GM23338 (cell line): ENCODE data around the gene PARD3. TPM values are rescaled to one million over a fixed set of nuclear protein-coding genes. Genes with fewer than 3 reads are reported as not detected.

Experiments
- ATAC-seq: fragments of 200-7000 bp; cut with Tn5 transposase; 3 replicates; pipeline ENCODE4 v1.9.1; 2020
- DNase-seq: peaks from one replicate; pipeline ENCODE4 v3.0.0-alpha.2; 2015; ENCODE audit warnings: low spot score
- H2AFZ ChIP-seq: fragments of 200-600 bp; sonication (generic); 2 replicates; pipeline ENCODE4 v1.8.0; 2016; ENCODE audit warnings: antibody characterized with exemption, mild to moderate bottlenecking, moderate library complexity
- H3F3A ChIP-seq: fragments of 200-600 bp; sonication (generic); replicated peaks from 2 replicates; pipeline ENCODE4 v1.8.0; 2017; ENCODE audit warnings: antibody characterized with exemption, mixed run types, low read depth
- H3K27ac ChIP-seq: fragments of 200-600 bp; sonication (generic); 2 replicates; pipeline ENCODE4 v1.6.1; 2016; ENCODE audit warnings: low read depth
- H3K27me3 ChIP-seq: fragments of 200-600 bp; sonication (generic); 2 replicates; pipeline ENCODE4 v1.8.0; 2016; ENCODE audit warnings: mild to moderate bottlenecking, mixed run types, moderate library complexity; ENCODE audit not compliant: insufficient read depth
- H3K36me3 ChIP-seq: fragments of 200-600 bp; sonication (generic); 2 replicates; pipeline ENCODE4 v1.8.0; 2016; ENCODE audit warnings: mild to moderate bottlenecking; ENCODE audit not compliant: insufficient read depth
- H3K4me1 ChIP-seq: fragments of 200-600 bp; sonication (generic); 2 replicates; pipeline ENCODE4 v1.8.0; 2016; ENCODE audit warnings: mild to moderate bottlenecking, moderate library complexity; ENCODE audit not compliant: insufficient read depth
- H3K4me2 ChIP-seq: fragments of 200-600 bp; sonication (generic); 2 replicates; pipeline ENCODE4 v1.7.1; 2017; ENCODE audit warnings: mixed run types
- H3K4me3 ChIP-seq: fragments of 200-600 bp; sonication (generic); 2 replicates; pipeline ENCODE4 v1.6.1; 2016; ENCODE audit warnings: mixed run types
- H3K79me2 ChIP-seq: fragments of 200-600 bp; sonication (generic); replicated peaks from 2 replicates; pipeline ENCODE4 v1.8.0; 2017; ENCODE audit warnings: mild to moderate bottlenecking; ENCODE audit not compliant: insufficient read depth
- H3K9me2 ChIP-seq: fragments of 200-600 bp; sonication (generic); 2 replicates; pipeline ENCODE4 v1.8.0; 2017; ENCODE audit not compliant: insufficient read depth
- H4K20me1 ChIP-seq: fragments of 200-600 bp; sonication (generic); replicated peaks from 2 replicates; pipeline ENCODE4 v1.8.0; 2017; ENCODE audit warnings: mild to moderate bottlenecking; ENCODE audit not compliant: insufficient read depth
- H3K27ac Mint-ChIP-seq: 2 replicates; pipeline ENCODE4 v1.8.0; 2020; ENCODE audit warnings: inconsistent platforms, mild to moderate bottlenecking, moderate library complexity, mixed read lengths
- H3K27me3 Mint-ChIP-seq: 3 replicates; pipeline ENCODE4 v1.8.0; 2022; ENCODE audit warnings: low read depth, mild to moderate bottlenecking, moderate library complexity, mixed read lengths, inconsistent platforms; ENCODE audit not compliant: insufficient read depth, poor library complexity
- H3K36me3 Mint-ChIP-seq: 3 replicates; pipeline ENCODE4 v1.8.0; 2021; ENCODE audit warnings: low read depth, mild to moderate bottlenecking, inconsistent platforms, moderate library complexity, mixed read lengths
- H3K4me1 Mint-ChIP-seq: 3 replicates; pipeline ENCODE4 v1.8.0; 2020; ENCODE audit warnings: mild to moderate bottlenecking, inconsistent platforms, mixed read lengths
- H3K4me3 Mint-ChIP-seq: 3 replicates; pipeline ENCODE4 v1.8.0; 2021; ENCODE audit warnings: moderate library complexity, mild to moderate bottlenecking, inconsistent platforms, mixed read lengths
- H3K9me3 Mint-ChIP-seq: 3 replicates; pipeline ENCODE4 v1.8.0; 2020; ENCODE audit warnings: moderate library complexity, mild to moderate bottlenecking, inconsistent platforms, mixed read lengths
- CREB1 ChIP-seq: fragments of 250-450 bp; sonication (Bioruptor Pico); IDR thresholded peaks from 2 replicates; pipeline ENCODE4 v1.5.0; 2020; ENCODE audit warnings: low read depth, mild to moderate bottlenecking, moderate library complexity
- EZH2 ChIP-seq: fragments of 200-600 bp; sonication (generic); IDR thresholded peaks from one replicate; pipeline ENCODE4 v1.8.0; 2017; ENCODE audit warnings: antibody characterized with exemption, mild to moderate bottlenecking, low read depth; ENCODE audit not compliant: unreplicated experiment
- JUNB ChIP-seq: IDR thresholded peaks from one replicate; pipeline ENCODE4 v1.6.1; 2016; ENCODE audit warnings: antibody characterized with exemption; ENCODE audit not compliant: unreplicated experiment
- NANOG ChIP-seq: IDR thresholded peaks from 2 replicates; pipeline ENCODE4 v1.6.1; 2016; ENCODE audit warnings: antibody characterized with exemption, borderline replicate concordance
- STAT1 ChIP-seq: IDR thresholded peaks from one replicate; pipeline ENCODE4 v1.6.1; 2016; ENCODE audit warnings: antibody characterized with exemption; ENCODE audit not compliant: unreplicated experiment
- ZNF114 ChIP-seq: fragments of 250-450 bp; sonication (Bioruptor Pico); IDR thresholded peaks from 2 replicates; pipeline ENCODE4 v1.5.0; 2020; ENCODE audit warnings: mild to moderate bottlenecking, moderate library complexity
- polyA plus RNA-seq: library from polyadenylated mRNA; unstranded; fragments of >200 nt; fragmentation: Nextera tagmentation; extraction: Ambion mirVana; gene quantifications from 2 replicates; pipeline ENCODE4 v1.2.1, GENCODE V29; 2016
- total RNA-seq: library from RNA; depleted of rRNA; stranded (reverse); fragments of >200 nt; shearing (Covaris generic); gene quantifications from 2 replicates; pipeline ENCODE4 v1.2.3, GENCODE V29; 2014
- TF ChIP-seq, protein P1 (sequence below), 2 experiments: fragments of 200-600 bp in 1 of 2; sonication (generic) in 1 of 2; conservative IDR thresholded peaks; 2 replicates each; pipeline versions ENCODE4 v1.5.1 to v1.6.1; 2016 to 2017; ENCODE audit warnings: antibody characterized with exemption in 2 of 2, low read depth in 2 of 2, mild to moderate bottlenecking in 2 of 2, moderate library complexity in 1 of 2
- TF ChIP-seq, protein P2 (sequence below): IDR thresholded peaks from one replicate; pipeline ENCODE4 v1.6.1; 2018; ENCODE audit warnings: antibody characterized with exemption; ENCODE audit not compliant: unreplicated experiment
- TF ChIP-seq, protein P3 (sequence below): IDR thresholded peaks from 2 replicates; pipeline ENCODE4 v1.6.1; 2016; ENCODE audit warnings: antibody characterized with exemption
- TF ChIP-seq, protein P4 (sequence below): fragments of 250-450 bp; sonication (Bioruptor Pico); IDR thresholded peaks from 2 replicates; pipeline ENCODE4 v1.5.0; 2020; ENCODE audit warnings: mild to moderate bottlenecking, moderate library complexity

The PARD3 gene
- total and polyA plus RNA-seq, 2 experiments from 2014 or later = 30.2 to 51.4 TPM

DNA sequence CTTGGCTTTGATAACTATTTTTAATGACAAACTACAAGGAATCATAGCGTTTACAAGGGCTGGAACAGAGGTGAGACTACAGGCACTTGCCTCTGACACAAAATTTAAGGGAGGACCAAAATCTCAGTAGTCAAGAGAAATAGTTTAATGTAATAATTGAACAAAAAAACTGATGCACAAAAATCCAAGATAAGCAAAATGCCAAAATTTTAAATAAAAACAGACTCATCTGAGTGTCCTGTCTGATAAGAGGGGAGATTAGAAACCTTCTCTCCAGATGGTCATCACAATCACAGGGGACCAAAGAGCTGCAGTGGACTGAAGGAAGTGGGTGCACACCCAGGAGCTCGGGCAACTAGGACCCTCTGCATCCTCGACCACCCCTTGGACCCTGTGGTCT is 70.5 kb downstream of the PARD3 start:
- no peaks in the 10 kb centered on the region for H3K9me2 ChIP-seq
- Mint-ChIP-seq H3K27ac (no peak overlapping the region), H3K4me3 (no peak overlapping the region), H3K36me3 (no peaks in the 10 kb centered on the region), H3K27me3 (peaks cover 6% of the 10 kb centered on the region), H3K4me1 (peaks cover 40% of the 10 kb centered on the region), H3K9me3 (no peaks in the 10 kb centered on the region; the same call in 2 of the 3 replicates)
- H2AFZ ChIP-seq = no peak overlapping the region
- no peak for TF ChIP-seq EZH2
- TF ChIP-seq JUNB = no peak
- no peak for TF ChIP-seq ZNF114 (CRISPR knock-in tag)
- TF ChIP-seq, protein P1, sequence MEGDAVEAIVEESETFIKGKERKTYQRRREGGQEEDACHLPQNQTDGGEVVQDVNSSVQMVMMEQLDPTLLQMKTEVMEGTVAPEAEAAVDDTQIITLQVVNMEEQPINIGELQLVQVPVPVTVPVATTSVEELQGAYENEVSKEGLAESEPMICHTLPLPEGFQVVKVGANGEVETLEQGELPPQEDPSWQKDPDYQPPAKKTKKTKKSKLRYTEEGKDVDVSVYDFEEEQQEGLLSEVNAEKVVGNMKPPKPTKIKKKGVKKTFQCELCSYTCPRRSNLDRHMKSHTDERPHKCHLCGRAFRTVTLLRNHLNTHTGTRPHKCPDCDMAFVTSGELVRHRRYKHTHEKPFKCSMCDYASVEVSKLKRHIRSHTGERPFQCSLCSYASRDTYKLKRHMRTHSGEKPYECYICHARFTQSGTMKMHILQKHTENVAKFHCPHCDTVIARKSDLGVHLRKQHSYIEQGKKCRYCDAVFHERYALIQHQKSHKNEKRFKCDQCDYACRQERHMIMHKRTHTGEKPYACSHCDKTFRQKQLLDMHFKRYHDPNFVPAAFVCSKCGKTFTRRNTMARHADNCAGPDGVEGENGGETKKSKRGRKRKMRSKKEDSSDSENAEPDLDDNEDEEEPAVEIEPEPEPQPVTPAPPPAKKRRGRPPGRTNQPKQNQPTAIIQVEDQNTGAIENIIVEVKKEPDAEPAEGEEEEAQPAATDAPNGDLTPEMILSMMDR (conservative IDR thresholded peaks at IDR 0.05; ENCODE audit: low read depth in 2 of 2) = no peak
- no peak for DNase-seq
- H3K36me3 ChIP-seq = no peaks in the 10 kb centered on the region
- H3K79me2 ChIP-seq = peaks cover 93% of the 10 kb centered on the region
- no peak overlapping the region for H3K27ac ChIP-seq
- no peak overlapping the region for H3K4me3 ChIP-seq
- ATAC-seq = no peak
- H3K4me1 ChIP-seq = peaks cover 15% of the 10 kb centered on the region
- H3K4me2 ChIP-seq = no peak overlapping the region
- no peaks in the 10 kb centered on the region for H3K27me3 ChIP-seq
- H4K20me1 ChIP-seq = peaks cover 16% of the 10 kb centered on the region
- no peaks in the 10 kb centered on the region for H3F3A ChIP-seq

DNA sequence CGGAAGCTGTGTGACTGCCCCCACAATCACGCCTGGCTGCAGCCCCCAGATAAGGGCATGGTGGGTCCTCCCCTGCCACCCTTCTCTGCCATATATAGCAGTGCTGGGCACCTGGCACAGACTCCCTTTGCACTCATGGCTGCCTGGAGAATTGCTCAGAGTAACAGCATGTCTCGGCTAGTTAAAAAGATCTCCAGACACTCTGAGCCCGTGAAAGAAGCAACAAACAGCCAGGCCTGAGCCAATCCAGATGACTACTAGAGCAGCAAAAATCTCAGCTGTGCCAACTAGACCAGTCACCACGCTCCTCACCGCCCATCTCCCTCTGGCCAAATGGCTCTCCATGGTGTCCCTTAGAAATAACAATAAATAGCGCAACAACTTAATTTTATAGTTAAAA is 71.3 kb downstream of the PARD3 start:
- Histone ChIP-seq H3K4me3 (no peak overlapping the region), H3K9me2 (no peaks in the 10 kb centered on the region), H3K4me1 (peaks cover 22% of the 10 kb centered on the region), H3K36me3 (no peaks in the 10 kb centered on the region), H3K27me3 (no peaks in the 10 kb centered on the region), H3F3A (no peaks in the 10 kb centered on the region), H3K4me2 (no peak overlapping the region), H3K79me2 (peaks cover 94% of the 10 kb centered on the region), H4K20me1 (peaks cover 16% of the 10 kb centered on the region), H3K27ac (no peak overlapping the region), H2AFZ (no peak overlapping the region)
- Mint-ChIP-seq H3K27me3 (peaks cover 6% of the 10 kb centered on the region), H3K4me1 (peaks cover 44% of the 10 kb centered on the region), H3K9me3 (no peaks in the 10 kb centered on the region; the same call in 2 of the 3 replicates), H3K36me3 (no peaks in the 10 kb centered on the region), H3K4me3 (no peak overlapping the region), H3K27ac (no peak overlapping the region)
- ATAC-seq = no peak
- no peak for DNase-seq
- TF ChIP-seq, protein P2, sequence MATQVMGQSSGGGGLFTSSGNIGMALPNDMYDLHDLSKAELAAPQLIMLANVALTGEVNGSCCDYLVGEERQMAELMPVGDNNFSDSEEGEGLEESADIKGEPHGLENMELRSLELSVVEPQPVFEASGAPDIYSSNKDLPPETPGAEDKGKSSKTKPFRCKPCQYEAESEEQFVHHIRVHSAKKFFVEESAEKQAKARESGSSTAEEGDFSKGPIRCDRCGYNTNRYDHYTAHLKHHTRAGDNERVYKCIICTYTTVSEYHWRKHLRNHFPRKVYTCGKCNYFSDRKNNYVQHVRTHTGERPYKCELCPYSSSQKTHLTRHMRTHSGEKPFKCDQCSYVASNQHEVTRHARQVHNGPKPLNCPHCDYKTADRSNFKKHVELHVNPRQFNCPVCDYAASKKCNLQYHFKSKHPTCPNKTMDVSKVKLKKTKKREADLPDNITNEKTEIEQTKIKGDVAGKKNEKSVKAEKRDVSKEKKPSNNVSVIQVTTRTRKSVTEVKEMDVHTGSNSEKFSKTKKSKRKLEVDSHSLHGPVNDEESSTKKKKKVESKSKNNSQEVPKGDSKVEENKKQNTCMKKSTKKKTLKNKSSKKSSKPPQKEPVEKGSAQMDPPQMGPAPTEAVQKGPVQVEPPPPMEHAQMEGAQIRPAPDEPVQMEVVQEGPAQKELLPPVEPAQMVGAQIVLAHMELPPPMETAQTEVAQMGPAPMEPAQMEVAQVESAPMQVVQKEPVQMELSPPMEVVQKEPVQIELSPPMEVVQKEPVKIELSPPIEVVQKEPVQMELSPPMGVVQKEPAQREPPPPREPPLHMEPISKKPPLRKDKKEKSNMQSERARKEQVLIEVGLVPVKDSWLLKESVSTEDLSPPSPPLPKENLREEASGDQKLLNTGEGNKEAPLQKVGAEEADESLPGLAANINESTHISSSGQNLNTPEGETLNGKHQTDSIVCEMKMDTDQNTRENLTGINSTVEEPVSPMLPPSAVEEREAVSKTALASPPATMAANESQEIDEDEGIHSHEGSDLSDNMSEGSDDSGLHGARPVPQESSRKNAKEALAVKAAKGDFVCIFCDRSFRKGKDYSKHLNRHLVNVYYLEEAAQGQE = no peak
- TF ChIP-seq, protein P3, sequence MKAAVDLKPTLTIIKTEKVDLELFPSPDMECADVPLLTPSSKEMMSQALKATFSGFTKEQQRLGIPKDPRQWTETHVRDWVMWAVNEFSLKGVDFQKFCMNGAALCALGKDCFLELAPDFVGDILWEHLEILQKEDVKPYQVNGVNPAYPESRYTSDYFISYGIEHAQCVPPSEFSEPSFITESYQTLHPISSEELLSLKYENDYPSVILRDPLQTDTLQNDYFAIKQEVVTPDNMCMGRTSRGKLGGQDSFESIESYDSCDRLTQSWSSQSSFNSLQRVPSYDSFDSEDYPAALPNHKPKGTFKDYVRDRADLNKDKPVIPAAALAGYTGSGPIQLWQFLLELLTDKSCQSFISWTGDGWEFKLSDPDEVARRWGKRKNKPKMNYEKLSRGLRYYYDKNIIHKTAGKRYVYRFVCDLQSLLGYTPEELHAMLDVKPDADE = no peak
- TF ChIP-seq NANOG (no peak), CREB1 (CRISPR knock-in tag) (no peak), STAT1 (no peak)
- TF ChIP-seq, protein P4, sequence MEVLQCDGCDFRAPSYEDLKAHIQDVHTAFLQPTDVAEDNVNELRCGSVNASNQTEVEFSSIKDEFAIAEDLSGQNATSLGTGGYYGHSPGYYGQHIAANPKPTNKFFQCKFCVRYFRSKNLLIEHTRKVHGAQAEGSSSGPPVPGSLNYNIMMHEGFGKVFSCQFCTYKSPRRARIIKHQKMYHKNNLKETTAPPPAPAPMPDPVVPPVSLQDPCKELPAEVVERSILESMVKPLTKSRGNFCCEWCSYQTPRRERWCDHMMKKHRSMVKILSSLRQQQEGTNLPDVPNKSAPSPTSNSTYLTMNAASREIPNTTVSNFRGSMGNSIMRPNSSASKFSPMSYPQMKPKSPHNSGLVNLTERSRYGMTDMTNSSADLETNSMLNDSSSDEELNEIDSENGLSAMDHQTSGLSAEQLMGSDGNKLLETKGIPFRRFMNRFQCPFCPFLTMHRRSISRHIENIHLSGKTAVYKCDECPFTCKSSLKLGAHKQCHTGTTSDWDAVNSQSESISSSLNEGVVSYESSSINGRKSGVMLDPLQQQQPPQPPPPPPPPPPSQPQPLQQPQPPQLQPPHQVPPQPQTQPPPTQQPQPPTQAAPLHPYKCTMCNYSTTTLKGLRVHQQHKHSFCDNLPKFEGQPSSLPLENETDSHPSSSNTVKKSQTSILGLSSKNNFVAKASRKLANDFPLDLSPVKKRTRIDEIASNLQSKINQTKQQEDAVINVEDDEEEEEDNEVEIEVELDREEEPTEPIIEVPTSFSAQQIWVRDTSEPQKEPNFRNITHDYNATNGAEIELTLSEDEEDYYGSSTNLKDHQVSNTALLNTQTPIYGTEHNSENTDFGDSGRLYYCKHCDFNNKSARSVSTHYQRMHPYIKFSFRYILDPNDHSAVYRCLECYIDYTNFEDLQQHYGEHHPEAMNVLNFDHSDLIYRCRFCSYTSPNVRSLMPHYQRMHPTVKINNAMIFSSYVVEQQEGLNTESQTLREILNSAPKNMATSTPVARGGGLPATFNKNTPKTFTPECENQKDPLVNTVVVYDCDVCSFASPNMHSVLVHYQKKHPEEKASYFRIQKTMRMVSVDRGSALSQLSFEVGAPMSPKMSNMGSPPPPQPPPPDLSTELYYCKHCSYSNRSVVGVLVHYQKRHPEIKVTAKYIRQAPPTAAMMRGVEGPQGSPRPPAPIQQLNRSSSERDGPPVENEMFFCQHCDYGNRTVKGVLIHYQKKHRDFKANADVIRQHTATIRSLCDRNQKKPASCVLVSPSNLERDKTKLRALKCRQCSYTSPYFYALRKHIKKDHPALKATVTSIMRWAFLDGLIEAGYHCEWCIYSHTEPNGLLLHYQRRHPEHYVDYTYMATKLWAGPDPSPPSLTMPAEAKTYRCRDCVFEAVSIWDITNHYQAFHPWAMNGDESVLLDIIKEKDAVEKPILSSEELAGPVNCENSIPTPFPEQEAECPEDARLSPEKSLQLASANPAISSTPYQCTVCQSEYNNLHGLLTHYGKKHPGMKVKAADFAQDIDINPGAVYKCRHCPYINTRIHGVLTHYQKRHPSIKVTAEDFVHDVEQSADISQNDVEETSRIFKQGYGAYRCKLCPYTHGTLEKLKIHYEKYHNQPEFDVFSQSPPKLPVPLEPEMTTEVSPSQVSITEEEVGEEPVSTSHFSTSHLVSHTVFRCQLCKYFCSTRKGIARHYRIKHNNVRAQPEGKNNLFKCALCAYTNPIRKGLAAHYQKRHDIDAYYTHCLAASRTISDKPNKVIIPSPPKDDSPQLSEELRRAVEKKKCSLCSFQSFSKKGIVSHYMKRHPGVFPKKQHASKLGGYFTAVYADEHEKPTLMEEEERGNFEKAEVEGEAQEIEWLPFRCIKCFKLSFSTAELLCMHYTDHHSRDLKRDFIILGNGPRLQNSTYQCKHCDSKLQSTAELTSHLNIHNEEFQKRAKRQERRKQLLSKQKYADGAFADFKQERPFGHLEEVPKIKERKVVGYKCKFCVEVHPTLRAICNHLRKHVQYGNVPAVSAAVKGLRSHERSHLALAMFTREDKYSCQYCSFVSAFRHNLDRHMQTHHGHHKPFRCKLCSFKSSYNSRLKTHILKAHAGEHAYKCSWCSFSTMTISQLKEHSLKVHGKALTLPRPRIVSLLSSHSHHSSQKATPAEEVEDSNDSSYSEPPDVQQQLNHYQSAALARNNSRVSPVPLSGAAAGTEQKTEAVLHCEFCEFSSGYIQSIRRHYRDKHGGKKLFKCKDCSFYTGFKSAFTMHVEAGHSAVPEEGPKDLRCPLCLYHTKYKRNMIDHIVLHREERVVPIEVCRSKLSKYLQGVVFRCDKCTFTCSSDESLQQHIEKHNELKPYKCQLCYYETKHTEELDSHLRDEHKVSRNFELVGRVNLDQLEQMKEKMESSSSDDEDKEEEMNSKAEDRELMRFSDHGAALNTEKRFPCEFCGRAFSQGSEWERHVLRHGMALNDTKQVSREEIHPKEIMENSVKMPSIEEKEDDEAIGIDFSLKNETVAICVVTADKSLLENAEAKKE (CRISPR knock-in tag) = no peak
